HG03025 (cell line): ENCODE measurements around the gene NIPAL1.

Experiments
- ATAC-seq: cut with Tn5 transposase; IDR thresholded peaks from one replicate; pipeline ENCODE4 v1.9.1; 2021; ENCODE audit warnings: mild to moderate bottlenecking, moderate library complexity; ENCODE audit not compliant: unreplicated experiment, low FRiP score

The NIPAL1 gene

DNA sequence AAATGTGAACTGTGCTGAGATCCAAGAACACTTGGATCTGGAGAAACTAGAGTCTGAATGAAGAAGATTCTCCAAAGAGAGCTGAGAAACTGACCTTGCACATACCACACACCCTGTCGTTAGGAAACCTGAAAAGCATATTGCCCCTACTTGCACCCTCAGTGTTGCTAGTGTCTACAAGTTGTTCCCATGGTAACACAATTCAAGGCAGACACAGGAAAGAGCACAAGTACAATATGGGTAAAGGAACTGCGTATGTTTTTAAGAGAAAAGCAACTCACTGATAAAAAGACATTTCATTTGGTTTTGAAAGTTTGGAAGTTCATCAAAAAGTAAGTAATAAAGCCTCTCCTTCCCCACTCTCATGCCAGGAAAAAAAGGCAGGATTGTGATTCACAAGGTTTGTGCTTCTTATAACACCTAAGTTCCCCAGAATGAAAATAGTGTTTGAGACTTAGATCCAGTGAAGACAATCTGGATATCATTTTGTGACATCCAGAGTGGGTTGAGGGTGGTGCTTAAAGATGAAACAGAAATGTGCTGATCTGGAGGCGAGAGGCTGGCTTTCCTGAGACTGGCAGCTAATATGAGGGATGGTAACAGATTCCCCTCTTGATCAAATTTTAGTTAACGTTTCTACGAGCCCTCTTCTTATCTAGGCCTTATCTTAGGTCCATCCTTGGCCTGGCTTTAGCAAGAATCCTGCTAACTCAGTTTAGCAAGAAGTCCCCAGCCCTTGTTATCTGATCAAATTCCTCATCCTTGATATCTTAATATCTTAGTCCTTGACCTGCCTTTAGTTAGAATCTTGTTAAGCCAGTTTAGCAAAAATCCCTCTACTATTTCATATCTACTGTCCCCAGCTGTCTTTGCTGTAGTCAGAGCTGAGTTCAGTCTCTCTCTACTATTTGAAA is 42.3 kb downstream of the NIPAL1 start:
- no peak for ATAC-seq

DNA sequence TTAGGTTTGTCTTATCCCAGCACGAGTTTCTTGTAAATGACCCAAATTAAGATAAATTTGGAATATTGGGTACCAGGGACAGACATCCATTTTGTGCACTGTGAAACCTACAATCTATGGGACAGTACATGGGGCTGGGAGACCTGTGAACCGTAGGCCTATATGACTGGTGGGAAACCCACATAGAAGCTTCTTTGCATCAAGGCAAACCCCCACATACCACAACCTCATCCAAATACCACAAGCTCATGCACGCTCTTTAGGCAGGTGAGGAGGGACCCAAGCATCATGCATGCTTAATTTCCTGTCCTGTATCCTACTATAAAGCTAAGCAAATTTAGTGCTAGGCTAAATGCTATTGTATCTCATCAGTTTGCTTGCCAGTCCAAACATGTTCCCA is 47.8 kb downstream of the NIPAL1 start:
- ATAC-seq, result no peak

DNA sequence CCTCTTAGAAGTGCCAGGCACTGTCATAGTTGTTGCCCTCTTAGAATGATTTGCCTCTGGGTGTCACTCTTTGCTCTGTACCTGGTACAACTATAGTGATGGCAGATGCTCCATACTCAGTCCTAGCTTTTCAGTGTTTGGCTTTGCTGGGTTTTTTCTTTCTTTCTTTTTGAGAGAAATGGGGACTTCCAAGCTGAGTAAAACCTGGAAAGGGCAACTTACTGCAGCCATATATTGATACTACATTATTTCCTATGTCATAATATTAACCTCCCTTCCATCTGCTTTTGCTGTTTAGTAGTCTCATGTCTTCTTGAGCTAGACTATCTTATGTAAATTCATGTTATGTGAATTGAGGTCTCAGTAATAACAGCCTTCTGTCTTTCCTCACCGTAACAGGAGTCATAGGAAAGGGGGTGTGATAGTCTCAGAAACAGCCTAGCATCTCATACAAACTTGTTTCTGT is 49.0 kb downstream of the NIPAL1 start:
- no peak for ATAC-seq

DNA sequence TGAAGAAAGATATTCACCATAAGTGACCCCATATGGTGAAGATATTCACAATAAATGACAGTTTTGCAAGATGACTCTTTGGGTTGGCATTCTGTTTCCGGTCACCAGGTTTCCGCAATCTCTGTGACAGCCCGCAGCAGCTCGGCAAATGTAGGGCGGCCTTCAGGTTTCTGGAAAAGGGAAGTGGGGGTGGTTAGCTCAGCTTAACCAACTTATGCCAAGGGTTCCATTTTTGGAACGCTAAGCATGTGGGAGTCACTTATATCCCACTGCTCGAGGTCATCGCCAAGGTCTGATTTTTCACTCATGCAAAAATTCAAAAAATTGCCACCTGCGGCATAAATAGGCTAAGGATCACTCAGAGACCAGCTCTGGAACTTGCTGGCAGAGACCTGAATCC is 51.0 kb downstream of the NIPAL1 start:
- ATAC-seq, result no peak

DNA sequence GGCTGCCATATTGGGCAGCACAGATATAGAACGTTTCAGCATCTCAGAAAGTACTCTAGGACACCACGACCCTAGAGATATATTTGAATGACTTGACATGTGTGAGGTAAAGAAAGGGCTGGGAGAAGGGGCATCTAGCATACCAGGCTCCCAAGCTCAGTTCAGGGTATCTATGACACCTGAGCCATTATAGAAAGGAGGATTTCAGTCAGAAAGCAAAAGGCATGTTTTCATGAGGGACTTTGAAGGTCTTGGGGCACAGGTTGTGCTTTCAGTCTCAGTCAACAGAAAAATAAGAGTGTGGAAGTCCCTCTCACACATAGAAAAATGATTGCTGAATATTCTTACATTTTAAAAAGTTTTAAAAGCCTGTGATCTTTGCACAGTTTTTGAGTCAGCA is 51.6 kb downstream of the NIPAL1 start:
- no peak for ATAC-seq

DNA sequence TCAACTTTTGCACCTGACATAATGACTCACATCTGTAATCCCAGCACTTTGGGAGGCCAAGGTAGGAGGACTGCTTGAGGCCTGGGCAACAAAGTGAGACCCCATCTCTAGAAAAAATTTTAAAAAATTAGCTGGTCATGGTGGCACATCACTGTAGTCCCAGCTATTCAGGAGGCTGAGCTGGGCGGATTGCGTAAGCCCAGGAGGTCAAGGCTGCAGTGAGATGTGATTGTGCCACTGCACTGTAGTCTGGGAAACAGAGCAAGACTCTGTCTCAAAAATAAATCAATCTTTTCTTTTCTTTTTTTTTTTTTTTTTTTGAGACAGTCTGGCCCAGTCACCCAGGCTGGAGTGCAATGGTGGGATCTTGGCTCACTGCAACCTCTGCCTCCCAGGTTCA is 52.5 kb downstream of the NIPAL1 start:
- no peak for ATAC-seq

DNA sequence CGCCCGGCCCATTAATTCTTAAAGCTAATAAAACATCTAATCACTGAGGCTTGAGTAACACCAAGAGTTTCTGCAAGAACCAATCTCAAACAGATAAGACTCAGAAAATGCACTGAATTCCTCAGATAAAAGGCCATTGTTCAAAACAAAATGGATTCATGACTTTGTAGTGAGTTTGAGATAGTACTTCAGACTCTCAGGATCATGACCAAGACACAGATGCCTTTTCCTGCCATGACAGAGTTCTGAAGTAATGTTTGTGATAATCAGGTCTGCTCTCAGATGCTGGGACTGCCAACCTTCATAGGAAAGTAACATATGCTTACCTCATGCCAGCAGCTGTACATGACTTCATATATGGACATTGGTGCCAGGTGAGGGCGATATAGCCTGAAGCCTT is 54.6 kb downstream of the NIPAL1 start:
- ATAC-seq, result no peak

DNA sequence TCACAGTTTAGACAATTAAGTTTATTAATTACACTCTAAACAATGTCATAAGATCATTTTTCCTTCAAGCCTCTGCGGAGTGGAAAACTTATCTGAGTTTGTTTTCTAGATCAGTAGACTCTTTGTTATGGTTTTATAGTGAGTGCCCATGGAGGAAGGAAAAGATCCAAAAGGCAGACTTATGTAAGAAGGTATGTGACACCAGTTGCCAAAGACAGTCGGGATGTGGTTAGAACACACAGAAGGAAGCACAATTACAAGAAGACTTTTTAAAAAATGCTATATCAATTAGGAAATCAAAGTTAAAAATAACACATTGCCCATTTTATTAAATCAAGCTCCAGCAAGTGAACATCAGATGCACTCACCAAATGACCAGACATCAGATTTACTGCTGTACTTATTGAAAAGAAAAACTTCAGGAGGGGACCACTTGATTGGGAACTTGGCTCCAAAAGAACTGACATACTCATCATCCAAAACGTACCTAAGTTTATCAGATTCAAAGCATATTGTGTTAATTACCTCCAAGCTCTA is 57.1 kb downstream of the NIPAL1 start:
- no peak for ATAC-seq

DNA sequence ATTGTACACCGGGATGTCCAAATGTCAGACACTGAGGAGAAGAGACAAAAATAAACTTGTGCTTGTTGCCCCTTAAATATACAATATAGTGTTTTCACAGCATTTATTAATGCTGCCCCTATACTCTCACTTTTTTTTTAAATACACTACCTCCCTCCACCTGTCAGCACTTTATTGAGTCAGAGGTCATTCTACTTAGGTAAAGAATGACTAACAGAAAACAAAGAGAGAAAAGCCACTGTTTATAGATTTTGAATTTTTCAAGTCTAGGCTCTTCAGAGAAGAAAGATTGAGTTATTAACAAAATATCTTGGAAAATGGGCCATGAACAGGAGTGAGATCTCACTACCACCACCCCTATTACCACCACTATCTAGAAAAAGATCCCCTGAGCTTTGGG is 58.1 kb downstream of the NIPAL1 start:
- no peak for ATAC-seq

DNA sequence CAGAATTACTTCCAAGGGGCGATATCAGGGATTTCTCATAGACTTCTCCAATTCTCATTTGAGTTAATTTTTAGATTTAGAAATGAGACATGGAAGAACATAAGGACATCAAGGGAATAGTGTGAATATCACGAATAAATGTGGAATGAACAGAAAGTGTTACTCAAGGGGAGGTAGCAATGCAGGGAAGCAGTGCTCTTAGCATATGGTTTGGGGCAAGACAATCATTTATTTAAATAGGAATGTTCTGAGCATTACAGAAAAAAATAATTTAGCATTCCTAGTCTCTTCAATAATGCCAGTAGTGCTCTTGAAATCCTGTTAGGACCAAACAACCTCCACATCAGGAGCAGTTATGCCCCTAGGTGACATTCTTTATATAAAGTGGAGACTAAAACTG is 61.9 kb downstream of the NIPAL1 start:
- no peak for ATAC-seq

DNA sequence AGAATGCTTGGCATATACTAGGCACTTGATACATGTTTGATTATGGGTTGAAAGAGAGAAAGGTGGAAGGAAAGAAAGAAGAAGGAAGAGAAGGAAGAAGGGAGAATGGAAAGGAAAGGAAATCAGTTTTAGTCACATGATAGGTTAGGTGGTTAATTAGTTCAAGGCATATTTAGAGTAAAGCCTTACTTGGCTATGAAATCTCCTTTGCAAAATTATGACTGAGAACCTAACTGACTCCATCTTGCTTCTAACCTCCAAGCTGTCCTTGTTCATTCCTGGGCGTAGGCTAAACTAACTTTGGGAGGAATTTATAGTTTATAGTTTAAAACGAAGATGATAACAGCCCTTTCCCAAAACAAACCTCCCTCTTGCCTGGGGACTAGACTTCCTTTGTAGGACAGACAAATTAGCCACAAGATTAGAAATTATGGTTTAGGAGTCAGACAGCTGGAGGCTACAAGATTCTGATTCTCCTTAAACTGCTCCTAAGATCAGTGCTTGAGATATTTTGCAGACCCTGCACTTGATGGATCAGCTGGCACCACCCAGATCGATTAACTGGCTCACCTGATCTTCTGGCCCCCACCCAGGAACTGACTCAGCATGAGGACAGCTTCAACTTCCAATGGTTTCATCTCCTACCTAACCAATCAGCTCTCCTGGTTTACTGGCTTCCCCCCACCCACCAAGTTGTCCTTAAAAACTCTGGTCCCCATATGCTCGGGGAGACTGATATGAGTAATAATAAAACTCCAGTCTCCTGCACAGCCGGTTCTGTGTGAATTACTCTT is 62.5 kb downstream of the NIPAL1 start:
- ATAC-seq, result no peak

DNA sequence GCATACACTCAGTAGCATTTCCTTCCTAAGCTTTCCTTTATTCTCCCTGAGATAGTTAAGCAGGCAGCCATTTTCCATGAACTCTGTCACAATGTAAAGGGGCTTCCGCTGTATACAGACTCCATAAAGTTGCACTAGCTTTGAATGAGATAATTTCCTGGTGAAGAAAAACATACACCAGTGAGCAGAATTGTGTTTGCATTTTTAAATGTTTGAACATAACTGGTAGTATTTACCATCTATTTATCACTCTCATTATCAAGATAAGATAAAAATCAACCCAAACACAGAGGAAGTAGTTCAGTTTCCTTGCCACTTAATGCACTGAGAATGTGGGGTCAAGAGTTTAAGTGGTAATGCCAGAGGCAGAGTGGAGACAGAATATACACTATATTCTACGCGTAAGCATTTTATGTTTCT is 63.4 kb downstream of the NIPAL1 start:
- no peak for ATAC-seq

DNA sequence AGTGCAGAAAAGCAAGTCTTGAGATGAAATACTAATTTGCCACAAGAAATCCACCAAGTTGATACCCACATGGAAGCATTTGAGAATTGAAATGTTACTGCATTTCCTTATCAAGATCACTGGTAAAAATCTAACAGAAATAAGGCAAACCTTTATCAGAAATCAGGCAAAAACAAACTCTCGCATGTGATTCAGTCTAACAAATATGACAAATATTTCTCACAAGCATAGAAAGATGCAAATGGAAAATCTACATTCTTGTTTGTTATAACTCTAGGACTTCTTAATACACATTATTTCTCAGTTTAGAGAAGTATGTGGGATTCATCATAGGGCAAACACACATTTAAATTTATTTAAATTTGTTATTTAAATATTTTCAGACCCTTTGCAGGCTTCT is 64.6 kb downstream of the NIPAL1 start:
- ATAC-seq, result no peak

DNA sequence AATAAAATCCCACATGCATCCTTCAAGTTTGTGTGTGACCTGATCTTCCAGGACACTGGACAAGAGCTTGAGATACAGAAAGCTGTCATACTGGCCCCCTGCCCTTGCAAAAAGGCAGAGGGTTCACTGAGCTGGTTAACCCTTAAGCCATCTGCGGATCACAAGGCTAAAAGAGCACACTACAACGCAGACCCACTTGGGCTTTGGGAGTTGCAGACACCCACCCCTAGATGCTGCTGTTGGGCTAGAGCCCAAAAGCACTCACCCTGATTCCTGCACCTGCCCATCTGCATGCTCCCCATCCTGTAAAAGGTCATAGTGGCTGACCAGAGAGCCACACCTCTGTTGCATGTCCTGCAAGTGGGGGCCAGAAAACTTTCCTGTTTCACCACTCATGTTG is 66.4 kb downstream of the NIPAL1 start:
- ATAC-seq, result no peak

DNA sequence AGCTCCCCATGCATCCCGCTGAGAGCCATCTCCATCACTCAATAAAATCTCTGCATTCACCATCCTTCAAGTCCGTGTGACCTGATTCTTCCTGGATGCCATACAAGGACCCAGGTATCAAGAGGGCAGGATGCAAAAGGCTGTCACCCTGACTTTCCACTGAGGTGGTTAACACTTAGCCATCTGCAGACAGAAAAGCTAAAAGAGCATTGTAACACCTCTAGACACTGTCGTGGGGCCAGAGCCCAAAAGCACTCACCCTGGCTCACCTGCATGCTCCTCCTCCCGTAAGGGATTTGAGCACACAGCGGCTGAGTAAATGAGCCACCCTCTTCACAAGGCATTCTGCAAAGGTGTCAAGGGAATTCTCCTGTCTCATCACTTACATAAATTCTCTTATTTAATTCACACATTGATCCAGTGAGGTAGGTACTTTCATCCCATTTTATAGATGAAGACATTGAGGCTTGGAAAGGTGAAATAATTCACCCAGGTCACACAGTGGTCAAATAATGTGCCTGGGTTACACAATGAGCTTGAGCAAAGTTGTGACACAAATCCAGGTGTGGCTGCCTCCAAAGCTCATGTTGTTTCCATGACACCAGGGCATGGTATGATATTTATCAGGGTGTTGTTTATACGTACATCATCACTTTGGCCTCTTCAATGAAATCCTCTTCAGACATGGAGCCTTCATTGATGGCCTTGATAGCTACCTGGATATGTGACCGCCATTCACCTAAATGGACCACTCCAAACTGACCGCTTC is 69.4 kb downstream of the NIPAL1 start:
- no peak for ATAC-seq
